GM21723 (cell line): ENCODE measurements around the gene HTRA2.
A peak's percentile ranks its signal among the peaks of the same experiment; 100 is the strongest.
"Not testable (repeated sequence)": the region's sequence is repeated elsewhere in the genome, so short reads cannot be mapped to it uniquely, and the experiment has no call there.

Source experiments
- ATAC-seq: cut with Tn5 transposase; IDR thresholded peaks from one replicate; pipeline ENCODE4 v1.9.1; 2021; ENCODE audit warnings: mild to moderate bottlenecking, moderate library complexity; ENCODE audit not compliant: unreplicated experiment

Gene HTRA2

DNA sequence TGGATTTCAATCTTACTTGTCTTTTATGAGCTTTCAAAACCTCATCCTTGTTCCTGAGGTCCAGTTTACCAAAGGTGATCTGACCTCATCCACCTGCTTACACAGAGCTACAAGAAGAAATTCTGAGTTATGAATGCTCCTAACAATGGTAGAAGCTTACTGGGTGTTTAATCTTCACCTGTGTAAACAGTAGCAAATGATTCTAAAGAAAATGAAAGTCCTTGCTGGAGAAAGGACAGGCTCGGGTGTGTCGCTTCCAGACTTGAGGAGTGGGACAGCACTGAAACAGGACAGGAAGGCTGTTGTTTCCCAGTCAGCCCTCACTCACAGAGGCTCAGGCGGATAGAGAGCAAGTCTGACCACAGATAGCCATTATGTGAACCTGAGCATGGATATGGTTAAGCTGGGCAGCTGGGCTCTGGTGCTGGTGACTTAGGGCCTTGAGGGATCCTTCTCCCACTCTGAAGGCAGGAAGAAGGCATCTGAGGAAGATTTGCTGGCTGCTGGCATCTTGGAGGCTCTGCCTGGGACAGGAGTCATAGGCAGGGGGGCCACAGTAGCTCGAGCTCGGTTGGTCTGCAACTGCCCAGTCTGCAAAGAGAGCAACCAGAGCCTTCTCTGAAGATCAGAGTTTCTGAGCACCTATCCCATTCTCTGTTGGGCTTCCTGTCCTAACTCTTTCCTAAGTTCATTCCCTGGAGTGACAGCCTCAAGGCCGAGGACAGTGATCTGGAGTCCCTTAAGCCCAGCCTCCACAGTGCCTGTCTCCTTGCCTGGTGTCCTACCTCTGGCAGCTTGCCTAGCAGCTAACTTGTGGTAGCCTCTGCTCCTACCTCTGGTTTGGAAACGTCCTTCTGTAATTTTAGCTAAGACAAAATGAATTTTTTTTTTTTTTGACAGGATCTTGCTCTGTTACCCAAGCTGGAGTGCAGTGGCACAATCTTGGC, 28.8 kb downstream of the HTRA2 start:
- ATAC-seq, result no peak

DNA sequence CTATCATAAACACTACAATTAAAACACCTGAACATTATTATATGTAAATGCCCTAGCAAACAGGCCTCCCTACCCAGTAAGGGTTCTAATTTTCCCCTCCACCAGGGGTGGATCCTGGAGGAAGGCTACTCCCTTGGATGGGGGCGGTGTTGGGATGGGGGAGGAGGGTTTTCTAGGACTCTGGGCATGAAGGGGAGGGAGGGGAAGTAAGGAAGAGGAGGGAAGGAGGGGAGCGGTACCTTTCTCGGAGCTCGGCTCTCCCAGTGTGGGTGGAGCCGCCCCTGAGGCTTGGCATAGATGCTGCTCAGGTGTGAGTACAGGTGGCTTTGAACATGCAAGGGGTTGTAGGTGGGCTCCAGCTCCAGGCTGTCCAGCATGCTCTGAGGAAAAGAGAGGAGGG, 30.2 kb downstream of the HTRA2 start:
- ATAC-seq, result no peak

GRCh38 chr2:74560591-74560990, 30.9 kb downstream of the HTRA2 start:
- ATAC-seq, result no peak

DNA sequence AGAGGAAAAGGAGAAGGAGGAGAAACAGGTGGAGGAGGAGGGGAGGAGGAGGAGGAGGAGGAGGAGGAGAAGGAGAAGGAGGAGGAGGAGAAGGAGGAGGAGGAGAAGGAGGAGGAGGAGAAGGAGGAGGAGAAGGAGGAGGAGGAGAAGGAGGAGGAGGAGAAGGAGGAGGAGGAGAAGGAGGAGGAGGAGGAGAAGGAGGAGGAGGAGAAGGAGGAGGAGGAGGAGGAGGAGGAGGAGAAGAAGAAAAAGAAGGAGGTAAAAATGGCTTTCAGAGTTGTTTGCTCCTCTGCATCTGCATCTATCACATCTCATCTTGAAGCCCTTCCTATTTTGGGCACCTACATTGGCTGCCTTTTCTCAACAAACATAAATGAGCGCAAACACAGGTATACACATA, 31.3 kb downstream of the HTRA2 start:
- not testable (repeated sequence) for ATAC-seq

- no peak for ATAC-seq
These were observed 32.5 kb downstream of the HTRA2 start for GRCh38 chr2:74562126-74562775.

DNA sequence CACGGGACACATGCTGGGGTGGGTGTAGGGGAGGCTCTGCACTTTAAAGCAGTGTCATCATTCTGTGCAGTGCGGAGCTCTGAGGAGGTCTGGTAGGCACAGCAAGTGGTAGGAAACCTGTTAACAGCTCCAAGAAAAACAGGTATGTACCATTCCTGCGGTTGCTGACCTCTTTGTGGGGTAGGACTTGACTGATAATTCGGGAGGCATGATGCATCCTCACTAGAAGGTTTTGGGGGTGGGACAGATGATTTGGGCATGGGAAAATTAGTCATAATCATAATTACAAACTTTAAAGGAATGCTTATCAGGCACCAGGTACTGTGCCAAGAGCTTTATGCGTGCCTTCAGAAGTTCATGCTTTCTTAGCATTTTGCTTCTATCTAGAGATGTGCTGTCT, 34.5 kb downstream of the HTRA2 start:
- no peak for ATAC-seq

GRCh38 chr2:74566076-74566753, 36.5 kb downstream of the HTRA2 start:
- ATAC-seq, result no peak

- ATAC-seq, result no peak
These were observed 37.0 kb downstream of the HTRA2 start for GRCh38 chr2:74566754-74567085.

DNA sequence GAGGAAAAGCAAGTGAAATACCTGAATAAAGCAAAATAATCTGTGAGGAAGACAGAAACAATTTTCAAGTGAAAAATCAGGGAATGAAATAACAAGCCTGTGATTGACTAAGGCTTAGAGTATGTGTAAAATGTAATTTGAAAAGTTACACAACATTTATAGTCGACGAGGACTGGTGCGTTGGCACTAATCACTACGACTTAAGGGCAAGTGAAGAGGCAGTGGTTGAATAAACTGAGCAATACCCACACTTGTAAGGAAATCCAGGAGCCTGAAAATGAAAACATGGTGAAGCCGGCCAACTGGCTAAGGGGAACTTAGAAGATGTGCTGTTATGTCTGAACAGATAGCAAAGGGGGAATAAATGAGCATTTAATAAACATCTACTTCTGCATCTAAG, 38.1 kb downstream of the HTRA2 start:
- ATAC-seq, result no peak

GRCh38 chr2:74569686-74570085, 40.0 kb downstream of the HTRA2 start:
- no peak for ATAC-seq

DNA sequence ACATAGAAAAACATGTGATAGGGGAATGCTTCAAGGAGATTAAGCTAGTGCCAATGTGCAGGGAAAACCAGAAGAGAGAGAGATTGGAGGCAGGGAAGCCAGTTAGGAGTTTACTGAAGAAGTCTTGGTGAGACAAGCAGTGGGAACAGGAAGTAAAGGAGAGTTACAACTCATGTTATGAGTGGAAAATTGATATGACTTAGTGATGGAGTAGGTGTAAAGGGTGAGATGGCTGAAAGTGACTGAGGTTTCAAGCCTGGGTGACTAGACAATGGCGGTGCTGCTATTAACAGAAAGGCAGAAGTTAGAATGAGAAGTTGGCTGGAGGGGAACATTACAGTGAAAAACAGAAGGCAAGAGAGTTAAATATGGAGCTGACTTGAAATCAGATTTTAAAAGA, 41.3 kb downstream of the HTRA2 start:
- peak; percentile 73 for ATAC-seq

- no peak for ATAC-seq
These were observed 42.6 kb downstream of the HTRA2 start for GRCh38 chr2:74572178-74572925.

- ATAC-seq, result peak; percentile 33
These were observed 44.2 kb downstream of the HTRA2 start for GRCh38 chr2:74573747-74574562.

GRCh38 chr2:74575320-74575719, 45.6 kb downstream of the HTRA2 start:
- no peak for ATAC-seq

GRCh38 chr2:74576211-74576862, 46.6 kb downstream of the HTRA2 start:
- no peak for ATAC-seq

- ATAC-seq, result no peak
These were observed 47.1 kb downstream of the HTRA2 start for GRCh38 chr2:74576863-74577229.

DNA sequence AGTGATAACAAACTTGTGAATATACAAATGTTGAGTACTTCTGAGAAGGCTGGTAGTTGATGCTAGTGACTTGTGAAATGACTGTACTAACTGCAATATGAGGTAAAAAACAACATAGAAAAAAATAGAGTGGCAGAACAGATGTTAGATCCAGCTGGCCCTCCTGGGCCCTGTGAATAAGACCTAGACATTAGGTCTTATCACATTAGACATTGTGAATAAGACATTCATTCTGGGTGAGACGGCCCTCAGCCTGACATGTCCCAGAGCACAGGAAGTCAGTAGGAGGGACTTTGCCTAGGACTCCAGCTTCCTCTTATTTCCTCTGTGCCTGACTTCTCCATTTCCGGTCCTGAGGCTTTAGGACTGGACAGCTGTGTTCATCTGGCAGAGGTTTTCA, 47.7 kb downstream of the HTRA2 start:
- no peak for ATAC-seq

- peak; percentile 64 for ATAC-seq
These were observed 48.7 kb downstream of the HTRA2 start for GRCh38 chr2:74578408-74578807.

- ATAC-seq, result no peak
These were observed 51.7 kb downstream of the HTRA2 start for GRCh38 chr2:74581463-74581862.

- no peak for ATAC-seq
These were observed 52.5 kb downstream of the HTRA2 start for GRCh38 chr2:74582184-74582583.
